GM19099 (cell line): Measurements from ENCODE around the gene C6orf132.

ENCODE experiments used
- POLR2A ChIP-seq: IDR thresholded peaks from 3 replicates; pipeline ENCODE4 v1.6.1; 2011; ENCODE audit warnings: low read depth; ENCODE audit not compliant: insufficient read length; ENCODE audit errors: extremely low read depth

The C6orf132 gene

GRCh38 chr6:42150254-42150653 is 7.8 kb upstream of the C6orf132 start:
- no peak for TF ChIP-seq POLR2A

- no peak for TF ChIP-seq POLR2A
These were observed 5.6 kb upstream of the C6orf132 start for GRCh38 chr6:42148058-42148457.

- TF ChIP-seq POLR2A, result no peak
These were observed 4.7 kb upstream of the C6orf132 start for GRCh38 chr6:42147138-42147562.

GRCh38 chr6:42141603-42142117 is 760 bp downstream of the C6orf132 start:
- TF ChIP-seq POLR2A, result no peak

- TF ChIP-seq POLR2A, result no peak
These were observed 1.4 kb downstream of the C6orf132 start for GRCh38 chr6:42140756-42141602.

- TF ChIP-seq POLR2A, result no peak
These were observed 2.4 kb downstream of the C6orf132 start for GRCh38 chr6:42140032-42140431.

- no peak for TF ChIP-seq POLR2A
These were observed 3.5 kb downstream of the C6orf132 start for GRCh38 chr6:42138630-42139619.

GRCh38 chr6:42138190-42138589 is 4.2 kb downstream of the C6orf132 start:
- no peak for TF ChIP-seq POLR2A

- TF ChIP-seq POLR2A, result no peak
These were observed 5.1 kb downstream of the C6orf132 start for GRCh38 chr6:42137194-42137753.

- no peak for TF ChIP-seq POLR2A
These were observed 5.8 kb downstream of the C6orf132 start for GRCh38 chr6:42136508-42137193.

- TF ChIP-seq POLR2A, result no peak
These were observed 6.7 kb downstream of the C6orf132 start for GRCh38 chr6:42135722-42136121.

GRCh38 chr6:42135161-42135560 is 7.3 kb downstream of the C6orf132 start:
- TF ChIP-seq POLR2A, result no peak

GRCh38 chr6:42133926-42134325 is 8.5 kb downstream of the C6orf132 start:
- no peak for TF ChIP-seq POLR2A

GRCh38 chr6:42131531-42131930 is 10.9 kb downstream of the C6orf132 start:
- no peak for TF ChIP-seq POLR2A

GRCh38 chr6:42129360-42129676 is 13.1 kb downstream of the C6orf132 start:
- TF ChIP-seq POLR2A, result no peak
